Hematopoietic multipotent progenitor cell treated with erythropoietin and hydrocortisone succinate and interleukin-3 and kit ligand, for 4 days (in vitro differentiated cells): Measurements from ENCODE around the gene CACNA2D3.
A peak's percentile ranks its signal among the peaks of the same experiment; 100 is the strongest.

Source experiments
- DNase-seq: peaks from one replicate; pipeline ENCODE4 v3.0.0-alpha.2; 2015

CACNA2D3 gene

DNA sequence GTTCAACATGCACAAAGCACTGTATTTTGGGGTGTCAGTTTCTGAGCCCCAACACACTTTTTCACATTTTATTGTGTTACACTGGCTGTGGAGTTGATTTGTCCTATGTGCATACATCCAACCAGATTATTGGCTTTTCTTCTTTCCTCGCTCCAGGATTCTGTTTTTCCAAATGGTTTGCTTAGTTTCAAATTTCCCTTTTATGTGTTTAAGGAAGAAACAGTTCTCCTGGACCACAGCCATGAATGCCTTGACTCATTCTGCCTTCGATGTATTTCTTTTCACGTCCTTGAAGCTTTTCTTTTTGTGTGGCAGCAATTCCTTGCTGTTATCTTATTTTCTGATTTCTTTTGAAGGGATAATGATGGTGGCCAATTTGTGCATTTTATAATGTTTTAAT, 53.8 kb downstream of the CACNA2D3 start:
- no peak for DNase-seq

DNA sequence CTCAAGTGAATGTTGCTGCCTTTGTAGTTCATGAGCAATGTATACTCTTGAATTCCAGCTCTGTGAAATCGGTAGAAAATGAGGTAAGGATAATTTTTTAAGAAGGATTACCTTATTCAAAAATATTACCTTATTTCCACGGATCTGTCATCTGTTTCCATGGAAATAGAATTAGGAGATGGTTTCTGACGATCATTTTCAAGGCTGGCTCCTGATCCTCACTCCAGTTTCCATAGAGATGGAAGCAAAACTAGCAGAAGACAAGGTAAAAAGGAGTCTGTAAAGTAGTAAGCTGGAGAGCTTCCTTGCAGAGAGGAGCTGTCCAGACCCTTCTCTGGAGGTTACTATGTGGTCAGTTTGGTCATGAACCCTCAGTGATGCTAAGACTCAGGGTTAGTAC, 55.5 kb downstream of the CACNA2D3 start:
- DNase-seq = no peak

DNA sequence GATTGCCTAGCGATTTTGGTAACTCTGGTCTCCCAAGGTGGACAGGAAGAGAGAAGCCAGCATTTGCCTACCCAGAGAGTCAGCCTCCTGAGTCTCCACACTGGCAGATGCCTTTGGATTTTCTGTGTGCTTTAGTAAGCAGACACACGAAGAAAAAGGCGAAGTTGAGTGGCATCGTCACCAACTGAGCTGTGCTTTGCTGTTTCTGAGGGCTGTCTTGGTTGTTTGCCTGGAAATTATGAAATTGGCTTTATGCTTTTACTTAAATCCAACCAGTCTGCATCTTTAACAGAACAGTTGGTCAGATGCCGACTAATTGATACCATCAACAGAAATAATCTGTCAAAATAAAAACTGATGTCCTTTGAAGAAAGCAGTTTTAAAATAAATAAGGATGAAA, 56.0 kb downstream of the CACNA2D3 start:
- no peak for DNase-seq

DNA sequence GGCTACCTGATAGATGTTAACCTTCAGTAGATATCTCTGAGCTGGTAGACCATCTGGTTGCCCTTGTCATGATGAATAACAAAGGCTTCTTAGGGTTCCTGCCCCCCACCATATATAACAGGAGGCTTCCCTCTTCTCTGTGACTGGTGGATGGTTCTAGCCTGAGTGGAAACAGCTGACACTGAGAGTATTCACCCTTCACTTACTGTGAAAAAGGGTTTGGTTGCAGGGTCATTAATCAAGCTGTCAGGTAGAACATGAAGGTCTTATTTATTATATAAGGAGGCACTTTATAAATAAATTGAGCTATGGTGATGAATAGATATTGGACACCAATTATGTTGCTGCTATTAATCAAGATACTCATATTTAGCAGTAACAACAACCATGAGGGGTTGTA, 58.6 kb downstream of the CACNA2D3 start:
- no peak for DNase-seq

GRCh38 chr3:54182242-54182641, 59.9 kb downstream of the CACNA2D3 start:
- DNase-seq = no peak

DNA sequence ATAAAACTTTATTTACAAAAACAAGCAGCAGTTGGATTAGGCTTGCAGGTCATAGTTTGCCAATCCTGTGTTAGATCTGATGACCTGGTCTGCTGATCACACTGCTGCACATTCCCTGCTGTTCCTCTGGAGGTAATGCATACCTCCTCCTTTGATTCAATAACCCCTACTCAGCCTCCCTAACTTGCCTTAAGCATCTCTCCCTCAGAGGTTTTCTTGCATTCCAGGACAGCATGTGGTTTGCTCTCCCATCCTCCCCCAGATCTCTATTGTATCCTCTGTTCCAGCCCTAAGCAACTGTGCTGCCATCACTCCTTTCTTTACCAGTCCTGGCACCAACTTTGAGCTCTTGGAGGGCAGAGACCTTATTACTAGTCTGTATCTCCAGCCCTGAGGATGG, 63.4 kb downstream of the CACNA2D3 start:
- DNase-seq = no peak

DNA sequence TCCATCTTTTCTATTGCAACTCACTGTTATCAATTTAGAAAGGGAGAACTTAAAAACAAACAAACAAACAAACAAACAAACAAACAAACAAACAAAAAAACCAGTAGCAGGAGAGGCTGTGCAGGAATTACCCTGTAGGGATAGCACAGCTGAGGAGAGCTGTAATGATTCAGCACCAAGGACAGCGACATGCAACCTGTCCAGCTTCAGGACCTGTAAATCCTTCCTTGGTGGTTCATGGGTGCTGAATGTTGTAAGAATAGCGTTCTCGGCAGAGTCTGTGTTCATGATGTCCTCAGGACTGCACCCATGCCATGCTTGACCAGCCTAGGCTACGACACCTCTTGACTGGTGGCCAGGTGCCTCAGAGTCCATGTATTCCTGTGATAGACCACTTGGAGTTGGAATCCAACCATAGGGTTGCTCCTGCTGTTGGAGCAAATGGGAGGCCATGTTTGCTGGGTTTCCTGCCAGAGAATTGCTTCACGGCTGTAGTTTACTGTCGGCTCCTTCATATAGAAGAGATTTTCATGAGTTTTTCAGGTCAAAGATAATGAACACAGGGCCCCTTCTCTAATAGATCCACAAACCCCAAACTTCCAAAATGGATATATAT, 65.9 kb downstream of the CACNA2D3 start:
- peak; percentile 76 for DNase-seq

DNA sequence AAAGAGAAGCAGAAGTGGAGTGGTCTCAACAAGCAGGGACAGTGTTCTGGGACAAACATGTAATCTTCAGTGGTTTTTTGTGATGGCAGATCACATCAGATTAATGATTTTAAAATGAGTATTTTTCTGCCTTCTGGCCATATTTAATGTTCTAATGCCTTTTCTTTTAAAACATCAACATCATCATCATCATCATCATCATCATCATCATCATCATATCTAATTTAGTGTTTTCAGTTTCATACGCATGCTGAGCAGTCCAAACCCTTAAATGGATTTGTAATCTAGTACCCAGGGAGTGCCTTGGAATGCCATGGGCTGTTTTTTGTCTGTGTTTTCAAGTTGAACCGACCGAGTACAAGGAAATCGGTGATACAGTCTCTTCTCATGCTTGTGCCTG, 68.9 kb downstream of the CACNA2D3 start:
- no peak for DNase-seq

DNA sequence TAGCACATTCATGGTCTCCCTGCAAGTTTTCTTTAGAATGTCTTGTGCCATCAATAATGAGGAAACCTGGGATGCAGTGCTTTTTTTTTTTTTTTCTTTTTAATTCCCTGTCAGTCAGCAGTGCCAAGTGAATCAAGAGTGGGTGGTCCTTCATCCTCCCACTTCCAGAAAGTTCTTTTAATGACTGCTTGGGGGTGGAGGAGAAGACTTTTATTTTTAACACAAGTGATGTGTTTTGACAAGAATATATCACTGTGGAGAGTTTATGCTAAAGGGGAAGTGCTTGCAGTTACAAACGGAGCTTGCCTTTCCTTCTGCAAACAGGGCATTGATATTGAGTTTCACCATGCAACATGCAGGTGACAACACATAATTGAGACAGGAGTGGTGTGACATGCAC, 69.7 kb downstream of the CACNA2D3 start:
- no peak for DNase-seq

- DNase-seq = no peak
Measured at GRCh38 chr3:54193093-54193492, 70.7 kb downstream of the CACNA2D3 start.

DNA sequence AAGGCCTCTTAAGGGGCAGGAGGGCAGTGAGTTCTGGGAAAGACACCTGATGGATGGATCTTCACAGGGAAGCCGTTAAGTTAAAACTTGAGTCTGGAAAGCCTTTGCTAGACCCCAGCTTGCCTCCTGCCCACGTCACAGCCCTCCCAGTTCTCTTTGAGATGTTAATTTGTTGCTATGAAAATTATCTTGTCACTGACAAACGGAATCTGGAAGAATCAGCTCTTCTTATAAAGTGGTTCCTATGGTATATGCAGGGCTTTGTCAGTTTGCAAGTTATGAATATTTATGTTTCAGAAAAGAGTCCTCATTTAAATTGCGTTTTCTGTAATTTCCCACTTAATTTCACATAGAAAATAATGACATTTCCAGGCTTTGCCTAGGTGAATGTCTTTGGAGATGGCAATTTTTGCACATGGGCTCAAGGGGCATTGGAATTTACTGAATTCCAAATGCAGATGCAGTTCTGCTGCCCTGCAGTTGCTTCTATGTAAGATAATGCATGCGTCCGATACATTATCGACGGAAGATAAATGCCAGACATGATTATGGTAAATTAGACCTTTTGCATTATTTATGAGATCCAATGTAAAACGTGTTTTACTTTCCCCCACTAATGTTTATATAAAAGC, 74.1 kb downstream of the CACNA2D3 start:
- no peak for DNase-seq

GRCh38 chr3:54197509-54197908, 75.2 kb downstream of the CACNA2D3 start:
- DNase-seq = no peak

DNA sequence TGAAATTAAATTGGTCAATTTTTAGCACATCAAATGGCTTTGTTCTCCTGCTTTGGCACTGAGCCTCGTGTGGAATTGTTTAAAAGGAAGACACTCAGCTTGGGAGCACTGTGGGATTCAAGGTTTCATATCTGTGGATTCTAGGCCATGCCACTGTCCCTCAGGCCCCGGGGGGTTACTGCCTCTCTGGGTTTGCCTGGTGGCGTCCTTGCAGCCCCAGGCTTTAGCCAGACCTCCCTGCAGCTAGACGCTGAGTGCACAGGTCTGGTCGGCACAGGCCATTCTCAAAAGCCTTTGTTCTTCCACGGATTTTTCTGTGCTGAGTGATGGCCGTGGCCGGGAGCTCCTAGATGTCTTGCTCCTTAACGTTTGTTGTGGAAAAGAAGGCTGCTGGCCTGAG, 76.2 kb downstream of the CACNA2D3 start:
- no peak for DNase-seq

DNA sequence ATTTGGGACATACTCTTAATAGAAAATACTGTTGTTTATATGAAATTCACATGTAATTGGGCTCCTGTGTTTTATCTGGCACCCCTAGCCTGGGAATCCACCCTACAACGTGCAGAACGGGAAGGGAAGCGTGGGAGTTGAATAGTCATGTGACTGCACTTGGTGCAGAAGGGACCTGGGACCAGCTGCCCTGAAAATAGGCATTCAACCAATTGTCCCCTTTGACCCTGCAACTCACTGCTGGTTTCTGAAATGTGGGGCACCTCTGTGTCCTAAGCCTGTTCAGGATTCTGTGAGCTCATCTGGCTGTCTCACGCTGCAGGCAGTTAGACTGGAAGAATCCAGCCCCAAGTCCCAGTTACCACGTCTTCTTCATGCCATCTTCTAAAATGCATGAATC, 79.7 kb downstream of the CACNA2D3 start:
- no peak for DNase-seq

- DNase-seq = no peak
Measured at GRCh38 chr3:54202651-54203248, 80.4 kb downstream of the CACNA2D3 start.

DNA sequence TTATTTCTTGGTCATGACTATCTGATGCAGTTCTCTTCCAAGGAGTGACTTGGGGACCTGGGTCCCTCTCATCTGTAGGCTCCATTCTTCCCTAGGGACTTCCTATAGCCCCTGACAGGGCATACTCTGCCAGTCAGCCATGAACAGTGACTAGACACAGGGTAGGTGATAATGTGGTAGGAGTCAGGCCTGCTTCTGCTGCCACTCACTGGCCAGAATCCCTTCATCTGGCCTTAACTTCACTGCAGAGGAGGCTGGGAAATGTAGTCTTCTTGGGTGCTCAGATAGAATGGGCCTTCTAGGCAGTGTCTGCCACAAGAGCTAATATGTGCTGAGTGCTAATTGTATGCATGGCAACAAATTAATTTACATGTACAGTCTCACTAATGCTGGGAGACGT, 84.5 kb downstream of the CACNA2D3 start:
- DNase-seq = peak; percentile 1

DNA sequence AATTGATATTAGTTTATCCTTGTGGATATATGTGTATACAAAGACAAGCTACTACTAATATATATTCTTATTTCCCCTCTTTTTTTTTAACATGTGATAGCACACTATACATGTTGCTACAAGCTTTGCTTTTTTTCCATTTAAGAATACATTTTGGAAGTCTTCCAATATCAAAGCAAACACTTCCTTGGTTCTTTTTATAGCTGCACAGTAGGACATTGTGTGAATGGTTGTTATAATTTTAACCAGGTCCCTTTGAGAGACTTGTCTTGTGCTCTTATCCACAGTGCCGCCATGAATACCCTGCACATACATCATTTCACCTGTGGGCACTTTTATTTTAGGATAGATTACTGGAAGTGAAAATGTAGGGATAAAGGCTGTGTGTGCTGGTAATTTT, 88.7 kb downstream of the CACNA2D3 start:
- DNase-seq = no peak

GRCh38 chr3:54212723-54213122, 90.4 kb downstream of the CACNA2D3 start:
- DNase-seq = no peak

DNA sequence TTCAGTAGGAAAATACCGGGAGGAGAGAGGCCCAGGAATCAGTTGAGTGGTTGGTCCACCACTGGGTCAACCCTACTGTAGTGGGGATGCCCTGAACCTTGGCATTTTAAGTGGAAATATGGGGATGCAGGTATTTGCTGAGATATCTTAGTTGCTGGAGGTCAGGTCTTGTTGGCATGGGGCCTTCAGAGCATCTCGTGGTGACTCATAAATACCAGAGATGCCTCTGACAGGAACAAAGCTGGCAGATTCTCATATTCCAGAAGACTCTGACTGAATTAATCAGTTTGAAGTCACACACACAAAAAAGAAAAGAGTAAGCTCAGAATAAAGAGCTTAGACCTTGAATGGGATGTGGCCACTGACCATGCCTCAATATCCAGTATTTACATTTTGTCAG, 91.6 kb downstream of the CACNA2D3 start:
- no peak for DNase-seq

DNA sequence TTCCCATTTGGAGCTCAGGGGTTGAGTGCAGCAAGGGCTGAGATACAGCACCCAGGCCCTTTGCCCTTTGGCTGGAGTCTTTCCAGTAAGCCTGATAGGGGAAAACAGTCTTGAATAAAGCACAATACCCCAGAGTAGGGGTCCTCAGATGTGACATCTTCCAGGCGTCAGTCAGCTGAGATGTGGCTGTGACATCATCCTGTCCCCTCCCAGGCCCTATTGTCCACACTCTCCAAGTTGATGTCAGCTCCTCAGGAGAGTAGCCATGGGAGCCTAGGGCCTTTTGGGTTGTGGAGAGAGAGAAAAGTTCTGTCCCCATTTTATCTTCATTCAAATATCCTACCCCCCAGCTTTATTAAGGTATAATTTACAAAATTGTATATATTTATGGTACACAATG, 92.5 kb downstream of the CACNA2D3 start:
- DNase-seq = no peak

GRCh38 chr3:54215521-54215920, 93.2 kb downstream of the CACNA2D3 start:
- DNase-seq = no peak

DNA sequence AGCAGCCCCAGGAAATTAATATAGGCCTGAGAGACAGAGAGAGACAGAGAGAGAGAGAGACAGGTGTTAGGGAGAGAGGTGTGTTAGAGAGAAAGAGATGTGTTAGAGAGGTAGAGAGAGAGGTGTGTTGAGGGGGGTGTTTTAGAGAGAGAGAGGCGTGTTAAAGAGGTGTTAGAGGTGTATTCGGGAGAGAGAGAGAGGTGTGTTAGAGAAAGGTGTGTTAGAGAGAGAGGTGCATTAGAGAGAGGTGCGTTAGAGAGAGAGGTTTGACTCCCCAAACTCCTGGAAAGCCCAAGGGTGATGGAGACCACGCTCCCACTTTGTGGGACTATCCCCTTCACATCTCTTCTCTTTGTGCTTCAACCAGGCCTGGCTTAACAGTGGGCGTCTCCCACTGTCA, 95.5 kb downstream of the CACNA2D3 start:
- DNase-seq = no peak

- no peak for DNase-seq
Measured at GRCh38 chr3:54222316-54222715, 100.0 kb downstream of the CACNA2D3 start.

GRCh38 chr3:54223063-54223462, 100.7 kb downstream of the CACNA2D3 start:
- DNase-seq = no peak
